CD14-positive monocyte (primary cell): ENCODE data around the gene PSMB1. TPM values are rescaled to one million over a fixed set of nuclear protein-coding genes. Genes with fewer than 3 reads are reported as not detected.

ENCODE experiments used
- DNase-seq, 3 donors: peaks; one replicate each; pipeline ENCODE4 v3.0.0-alpha.2; 2011 to 2022
- H2AFZ ChIP-seq: 2 replicates; pipeline ENCODE4 v1.6.0; 2012; ENCODE audit warnings: mild to moderate bottlenecking, low read depth, low read length, inconsistent platforms; ENCODE audit not compliant: insufficient read depth, poor library complexity, severe bottlenecking
- H3K27ac ChIP-seq, 2 donors: 1 replicate in 1 of 2; 2 replicates in 1 of 2; pipeline ENCODE4 v1.5.1; 2012 to 2013; ENCODE audit warnings: low read length in 2 of 2, control low read depth in 1 of 2, inconsistent platforms in 1 of 2, low read depth in 1 of 2, mild to moderate bottlenecking in 1 of 2
- H3K27me3 ChIP-seq, 2 donors: one replicate each; pipeline versions ENCODE4 v1.6.0 to v1.6.1; 2011 to 2013; ENCODE audit warnings: low read length in 2 of 2; ENCODE audit not compliant: control insufficient read depth in 2 of 2, insufficient read depth in 2 of 2
- H3K36me3 ChIP-seq, 2 donors: replicated peaks in 1 of 2; 1 replicate in 1 of 2; 2 replicates in 1 of 2; pipeline versions ENCODE4 v1.5.1 to v1.6.1; 2012 to 2013; ENCODE audit warnings: low read length in 2 of 2, control low read depth in 1 of 2, inconsistent platforms in 1 of 2, mild to moderate bottlenecking in 1 of 2; ENCODE audit not compliant: insufficient read depth in 2 of 2, control insufficient read depth in 1 of 2
- H3K4me1 ChIP-seq, 2 donors: 1 replicate in 1 of 2; 2 replicates in 1 of 2; pipeline versions ENCODE4 v1.5.1 to v1.6.1; 2012 to 2013; ENCODE audit warnings: low read length in 2 of 2, control low read depth in 1 of 2, inconsistent platforms in 1 of 2, mild to moderate bottlenecking in 1 of 2, moderate library complexity in 1 of 2; ENCODE audit not compliant: insufficient read depth in 2 of 2, control insufficient read depth in 1 of 2
- H3K4me2 ChIP-seq: replicated peaks from 2 replicates; pipeline ENCODE3; 2012; ENCODE audit warnings: low read length, moderate library complexity, mild to moderate bottlenecking; ENCODE audit not compliant: poor library complexity, severe bottlenecking; ENCODE audit errors: extremely low read depth
- H3K4me3 ChIP-seq, 3 experiments: fragments of 200-600 bp in 1 of 3; sonication (generic) in 1 of 3; replicated peaks in 1 of 3; 1 replicate in 2 of 3; 2 replicates in 1 of 3; pipeline ENCODE4 v1.5.1; 2011 to 2013; ENCODE audit warnings: low read length in 3 of 3, mild to moderate bottlenecking in 3 of 3, control low read depth in 2 of 3, low read depth in 2 of 3, inconsistent platforms in 1 of 3, moderate library complexity in 1 of 3
- H3K79me2 ChIP-seq: 2 replicates; pipeline ENCODE4 v1.6.0; 2012; ENCODE audit warnings: mild to moderate bottlenecking, control low read depth, inconsistent platforms, low read length, moderate library complexity; ENCODE audit not compliant: insufficient read depth
- H3K9ac ChIP-seq: 2 replicates; pipeline ENCODE4 v1.6.0; 2017; ENCODE audit warnings: low read length, mild to moderate bottlenecking; ENCODE audit not compliant: insufficient read depth, poor library complexity, severe bottlenecking
- H3K9me3 ChIP-seq, 2 donors: replicated peaks in 1 of 2; 1 replicate in 1 of 2; 2 replicates in 1 of 2; pipeline versions ENCODE4 v1.5.1 to v1.6.1; 2012 to 2013; ENCODE audit warnings: low read length in 2 of 2, control low read depth in 1 of 2; ENCODE audit not compliant: control insufficient read depth in 1 of 2, insufficient read depth in 1 of 2
- H4K20me1 ChIP-seq: 2 replicates; pipeline ENCODE4 v1.6.0; 2012; ENCODE audit warnings: mild to moderate bottlenecking, low read length, control low read depth, moderate library complexity; ENCODE audit not compliant: insufficient read depth
- H3K27ac Mint-ChIP-seq, 7 donors: one replicate each; pipeline ENCODE4 v1.8.0; 2020; ENCODE audit warnings: mild to moderate bottlenecking in 7 of 7, mixed read lengths in 7 of 7, moderate library complexity in 6 of 7, inconsistent platforms in 2 of 7
- H3K27me3 Mint-ChIP-seq, 3 donors: one replicate each; pipeline ENCODE4 v1.8.0; 2021 to 2022; ENCODE audit warnings: low read depth in 3 of 3, mild to moderate bottlenecking in 3 of 3, mixed read lengths in 3 of 3, moderate library complexity in 3 of 3, inconsistent platforms in 1 of 3
- H3K36me3 Mint-ChIP-seq, 2 donors: one replicate each; pipeline ENCODE4 v1.8.0; 2020; ENCODE audit warnings: mixed read lengths in 2 of 2, inconsistent platforms in 1 of 2, mild to moderate bottlenecking in 1 of 2
- H3K4me1 Mint-ChIP-seq: one replicate; pipeline ENCODE4 v1.8.0; 2020; ENCODE audit warnings: mild to moderate bottlenecking, mixed read lengths
- H3K4me3 Mint-ChIP-seq, 2 donors: one replicate each; pipeline ENCODE4 v1.8.0; 2020; ENCODE audit warnings: mild to moderate bottlenecking in 2 of 2, mixed read lengths in 2 of 2, moderate library complexity in 1 of 2
- H3K9me3 Mint-ChIP-seq, 7 donors: one replicate each; pipeline ENCODE4 v1.8.0; 2020 to 2022; ENCODE audit warnings: mixed read lengths in 7 of 7, mild to moderate bottlenecking in 6 of 7, moderate library complexity in 6 of 7, inconsistent platforms in 2 of 7
- WGBS: methylation state at CpG from one replicate; pipeline ENCODE4 v1.1.5; 2013; ENCODE audit warnings: missing lambda C conversion rate; ENCODE audit not compliant: insufficient coverage; 5-methylcytosine and 5-hydroxymethylcytosine counted together
- intact Hi-C, 2 donors: fragments of 100-400 bp; cut with micrococcal nuclease; formaldehyde crosslinking; loops; one replicate each; pipeline versions ENCODE4 v1.15.0 to v1.15.1; 2023
- polyA plus RNA-seq, 3 donors: library from polyadenylated mRNA; depleted of rRNA in 1 of 3; unstranded in 2 of 3; stranded (reverse) in 1 of 3; fragments of 300-500 nt in 2 of 3; fragments of >200 nt in 1 of 3; fragmentation: Illumina TruSeq in 2 of 3; gene quantifications; 1 replicate in 2 of 3; 2 replicates in 1 of 3; pipeline ENCODE4 v1.2.3, GENCODE V29; 2012 to 2021
- TF ChIP-seq, protein P1 (sequence below): fragments of 200-600 bp; IDR thresholded peaks from one replicate; pipeline ENCODE4 v1.8.0; 2022; ENCODE audit warnings: antibody characterized with exemption, mild to moderate bottlenecking

Gene PSMB1
- polyA plus RNA-seq, 3 donors = 172 to 647 (median 558) TPM

DNA sequence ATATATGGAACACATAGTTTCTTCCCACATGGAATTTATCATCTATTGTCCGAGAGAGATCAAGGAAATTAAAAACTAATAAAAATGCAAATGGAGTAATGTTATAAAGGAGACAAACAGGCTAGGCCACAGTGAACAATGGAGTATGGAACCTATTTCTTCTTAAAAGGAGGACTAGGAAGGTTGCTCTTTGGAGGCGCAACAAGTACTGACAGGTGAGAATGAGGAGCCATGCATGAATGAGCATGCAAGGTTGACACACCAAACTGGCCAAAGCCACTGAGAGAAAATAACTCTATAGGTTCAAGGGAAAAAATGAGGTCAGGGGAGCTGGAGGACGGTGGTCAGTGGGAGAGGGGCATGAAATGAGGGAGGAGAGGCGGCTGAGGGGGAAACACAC, 40.9 kb downstream of the PSMB1 start:
- DNase-seq = no peak
- 100% methylated on average over 1 of the region's 4 CpGs for WGBS
- Mint-ChIP-seq H3K4me1 (peaks cover 2% of the 10 kb centered on the region), H3K9me3 (peaks cover 0 to 2% (median 2%) of the 10 kb centered on the region in 7 donors), H3K27ac (no peak overlapping the region), H3K4me3 (no peak overlapping the region), H3K27me3 (peaks cover 2 to 20% (median 20%) of the 10 kb centered on the region in 3 donors), H3K36me3 (no peaks in the 10 kb centered on the region)
- TF ChIP-seq, protein P1, sequence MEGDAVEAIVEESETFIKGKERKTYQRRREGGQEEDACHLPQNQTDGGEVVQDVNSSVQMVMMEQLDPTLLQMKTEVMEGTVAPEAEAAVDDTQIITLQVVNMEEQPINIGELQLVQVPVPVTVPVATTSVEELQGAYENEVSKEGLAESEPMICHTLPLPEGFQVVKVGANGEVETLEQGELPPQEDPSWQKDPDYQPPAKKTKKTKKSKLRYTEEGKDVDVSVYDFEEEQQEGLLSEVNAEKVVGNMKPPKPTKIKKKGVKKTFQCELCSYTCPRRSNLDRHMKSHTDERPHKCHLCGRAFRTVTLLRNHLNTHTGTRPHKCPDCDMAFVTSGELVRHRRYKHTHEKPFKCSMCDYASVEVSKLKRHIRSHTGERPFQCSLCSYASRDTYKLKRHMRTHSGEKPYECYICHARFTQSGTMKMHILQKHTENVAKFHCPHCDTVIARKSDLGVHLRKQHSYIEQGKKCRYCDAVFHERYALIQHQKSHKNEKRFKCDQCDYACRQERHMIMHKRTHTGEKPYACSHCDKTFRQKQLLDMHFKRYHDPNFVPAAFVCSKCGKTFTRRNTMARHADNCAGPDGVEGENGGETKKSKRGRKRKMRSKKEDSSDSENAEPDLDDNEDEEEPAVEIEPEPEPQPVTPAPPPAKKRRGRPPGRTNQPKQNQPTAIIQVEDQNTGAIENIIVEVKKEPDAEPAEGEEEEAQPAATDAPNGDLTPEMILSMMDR = no peak
- H3K79me2 ChIP-seq = no peaks in the 10 kb centered on the region
- H3K36me3 ChIP-seq = no peaks in the 10 kb centered on the region
- H3K27ac ChIP-seq = no peak overlapping the region
- H4K20me1 ChIP-seq = no peaks in the 10 kb centered on the region
- intact Hi-C loops = no loop called here
- H3K4me1 ChIP-seq = peaks cover 0 to 3% of the 10 kb centered on the region in 2 donors
- H2AFZ ChIP-seq = no peak overlapping the region
- H3K4me2 ChIP-seq = no peak overlapping the region
- peaks cover 0 to 3% of the 10 kb centered on the region in 2 donors for H3K27me3 ChIP-seq
- no peaks in the 10 kb centered on the region for H3K9me3 ChIP-seq
- no peak overlapping the region for H3K4me3 ChIP-seq
- H3K9ac ChIP-seq = no peak overlapping the region

DNA sequence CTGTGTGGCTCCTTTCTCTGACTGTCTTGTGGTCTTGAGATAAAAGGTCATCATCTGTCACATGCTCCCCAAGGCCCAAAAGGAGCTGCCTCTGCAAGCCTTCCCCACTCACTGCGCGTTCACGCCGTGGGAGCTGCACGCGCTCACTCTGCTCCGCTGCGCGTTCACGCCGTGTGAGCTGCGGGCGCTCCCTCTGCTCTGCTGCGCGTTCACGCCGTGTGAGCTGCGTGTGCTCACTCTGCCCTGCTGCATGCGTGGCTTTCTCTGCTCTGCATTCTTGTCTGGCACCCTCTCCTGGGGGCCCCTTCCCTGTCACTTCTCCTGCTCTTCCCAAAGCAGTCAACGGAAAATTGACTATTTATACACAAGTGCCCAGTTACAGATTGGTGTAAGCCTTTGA, 42.5 kb downstream of the PSMB1 start:
- no peak overlapping the region for H3K27ac ChIP-seq
- H3K4me1 Mint-ChIP-seq = no peaks in the 10 kb centered on the region
- H3K27me3 Mint-ChIP-seq = peaks cover 5 to 22% (median 15%) of the 10 kb centered on the region in 3 donors
- peaks cover 0 to 4% (median 0%) of the 10 kb centered on the region in 7 donors for H3K9me3 Mint-ChIP-seq
- H3K4me1 ChIP-seq = no peaks in the 10 kb centered on the region
- no peaks in the 10 kb centered on the region for H3K9me3 ChIP-seq
- TF ChIP-seq, protein P1 = no peak
- H3K4me3 Mint-ChIP-seq = no peak overlapping the region
- H3K4me2 ChIP-seq = no peak overlapping the region
- no peaks in the 10 kb centered on the region for H4K20me1 ChIP-seq
- DNase-seq = no peak
- no peak overlapping the region for H3K9ac ChIP-seq
- H3K36me3 ChIP-seq = no peaks in the 10 kb centered on the region
- H3K36me3 Mint-ChIP-seq = no peaks in the 10 kb centered on the region
- intact Hi-C loops = no loop called here
- no peak overlapping the region for H2AFZ ChIP-seq
- no peak overlapping the region for H3K4me3 ChIP-seq
- 95% methylated on average over 20 of the region's 20 CpGs for WGBS
- no peak overlapping the region for H3K27ac Mint-ChIP-seq
- no peaks in the 10 kb centered on the region for H3K79me2 ChIP-seq
- peaks cover 0 to 3% of the 10 kb centered on the region in 2 donors for H3K27me3 ChIP-seq
